GM12872 (cell line): ENCODE results near the gene KCNAB2.

Source experiments
- TF ChIP-seq, protein P1 (sequence below): IDR thresholded peaks from 3 replicates; pipeline ENCODE4 v1.5.1; 2011; ENCODE audit warnings: low read depth, mild to moderate bottlenecking, low read length, moderate library complexity; ENCODE audit not compliant: insufficient read depth

Gene KCNAB2

DNA sequence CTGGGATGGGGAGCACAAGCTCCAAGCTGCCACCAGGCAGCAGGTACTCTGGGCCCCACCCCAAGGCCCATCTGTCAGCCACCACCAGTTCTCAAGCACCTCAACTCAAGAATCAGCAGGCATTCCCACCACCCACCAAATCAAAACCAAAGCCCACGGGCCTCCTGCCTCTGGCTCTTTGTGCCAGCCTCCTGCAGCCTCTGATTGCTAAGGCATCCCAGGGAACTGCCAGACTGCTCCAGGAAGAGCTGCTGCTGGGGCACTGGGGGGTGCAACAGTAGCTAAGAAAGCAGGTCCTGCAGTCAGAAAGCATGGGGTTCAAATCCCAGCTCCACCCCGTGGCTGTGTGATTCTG, 99.7 kb downstream of the KCNAB2 start:
- TF ChIP-seq, protein P1, sequence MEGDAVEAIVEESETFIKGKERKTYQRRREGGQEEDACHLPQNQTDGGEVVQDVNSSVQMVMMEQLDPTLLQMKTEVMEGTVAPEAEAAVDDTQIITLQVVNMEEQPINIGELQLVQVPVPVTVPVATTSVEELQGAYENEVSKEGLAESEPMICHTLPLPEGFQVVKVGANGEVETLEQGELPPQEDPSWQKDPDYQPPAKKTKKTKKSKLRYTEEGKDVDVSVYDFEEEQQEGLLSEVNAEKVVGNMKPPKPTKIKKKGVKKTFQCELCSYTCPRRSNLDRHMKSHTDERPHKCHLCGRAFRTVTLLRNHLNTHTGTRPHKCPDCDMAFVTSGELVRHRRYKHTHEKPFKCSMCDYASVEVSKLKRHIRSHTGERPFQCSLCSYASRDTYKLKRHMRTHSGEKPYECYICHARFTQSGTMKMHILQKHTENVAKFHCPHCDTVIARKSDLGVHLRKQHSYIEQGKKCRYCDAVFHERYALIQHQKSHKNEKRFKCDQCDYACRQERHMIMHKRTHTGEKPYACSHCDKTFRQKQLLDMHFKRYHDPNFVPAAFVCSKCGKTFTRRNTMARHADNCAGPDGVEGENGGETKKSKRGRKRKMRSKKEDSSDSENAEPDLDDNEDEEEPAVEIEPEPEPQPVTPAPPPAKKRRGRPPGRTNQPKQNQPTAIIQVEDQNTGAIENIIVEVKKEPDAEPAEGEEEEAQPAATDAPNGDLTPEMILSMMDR: no peak

DNA sequence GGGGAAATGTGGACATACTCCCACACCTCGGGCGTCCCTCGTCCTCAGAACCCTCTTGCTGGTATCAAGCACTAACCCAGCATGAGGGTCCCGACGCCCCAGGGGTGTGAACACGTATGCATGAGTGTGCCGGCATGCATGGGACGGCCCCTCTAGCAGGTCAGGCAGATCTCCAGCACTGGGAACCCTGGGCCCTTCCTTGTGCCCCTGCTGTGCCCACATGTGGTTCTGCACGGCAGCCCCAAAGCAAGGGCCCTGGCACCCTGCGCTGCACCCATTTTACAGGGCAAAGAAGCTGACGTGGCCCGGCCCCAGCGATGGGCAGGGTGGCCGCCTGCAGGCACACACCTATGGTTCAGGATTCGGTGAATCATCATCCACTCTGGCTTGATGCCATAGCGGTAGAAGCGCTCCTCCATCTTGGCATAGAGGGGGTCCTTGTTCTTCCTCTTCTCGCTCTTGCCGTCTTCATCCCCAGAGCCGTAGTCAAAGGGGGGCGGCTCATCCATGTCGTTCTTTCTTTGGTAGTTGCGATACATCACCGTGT, 100.2 kb downstream of the KCNAB2 start:
- TF ChIP-seq, protein P1: no peak

DNA sequence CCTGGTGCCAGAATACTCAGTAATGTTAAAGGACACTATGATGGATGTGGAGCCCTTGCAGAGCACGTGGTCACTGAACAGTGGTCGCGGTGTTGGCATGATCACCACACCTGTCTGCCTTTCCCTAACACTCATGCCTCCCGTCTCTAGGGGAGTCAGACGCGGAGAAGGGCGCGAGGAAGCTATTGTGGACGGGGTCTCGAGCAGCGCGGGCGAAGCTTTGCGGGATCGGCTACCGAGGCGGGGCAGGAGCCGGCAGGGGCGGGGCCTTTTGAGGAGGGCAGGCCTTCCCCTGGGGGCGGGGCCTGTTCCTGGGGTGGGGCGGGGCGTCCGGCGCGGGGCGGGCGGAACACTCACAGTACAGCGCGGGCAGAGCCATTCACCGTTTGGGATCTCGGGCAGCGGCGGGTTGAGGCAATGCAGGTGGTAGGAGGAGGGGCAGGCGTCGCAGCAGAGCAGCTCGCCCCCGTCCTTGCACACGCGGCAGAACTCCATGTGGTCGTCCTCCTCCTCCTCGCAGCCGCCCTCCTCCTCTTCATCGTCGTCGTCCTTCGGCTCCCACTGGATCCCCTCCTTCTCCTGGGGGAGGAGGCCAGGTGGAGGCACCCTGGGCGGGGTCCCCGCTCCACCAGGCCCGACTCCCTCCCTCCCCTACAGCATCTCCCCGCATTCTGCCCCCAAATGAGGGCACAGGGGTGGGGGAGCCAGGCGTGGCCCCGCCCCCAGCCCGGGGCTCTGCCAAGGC, 103.0 kb downstream of the KCNAB2 start:
- TF ChIP-seq, protein P1: no peak

DNA sequence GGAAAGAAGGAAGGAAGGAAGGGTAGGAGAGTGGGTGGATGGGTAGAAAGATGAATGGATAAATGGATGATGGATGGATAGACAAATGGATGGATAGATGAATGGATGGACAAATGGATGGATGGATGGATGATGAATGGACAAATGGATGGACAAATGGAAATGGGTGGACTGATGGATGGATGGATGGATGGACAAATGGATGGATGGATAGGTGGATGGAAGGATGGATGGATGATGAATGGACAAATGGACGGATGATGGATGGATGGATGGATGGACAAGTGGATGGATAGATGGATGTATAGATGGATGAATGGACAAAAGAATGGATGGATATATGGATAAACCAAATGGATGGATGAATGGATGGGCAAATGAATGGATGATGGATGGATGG, 103.9 kb downstream of the KCNAB2 start:
- TF ChIP-seq, protein P1: no peak

DNA sequence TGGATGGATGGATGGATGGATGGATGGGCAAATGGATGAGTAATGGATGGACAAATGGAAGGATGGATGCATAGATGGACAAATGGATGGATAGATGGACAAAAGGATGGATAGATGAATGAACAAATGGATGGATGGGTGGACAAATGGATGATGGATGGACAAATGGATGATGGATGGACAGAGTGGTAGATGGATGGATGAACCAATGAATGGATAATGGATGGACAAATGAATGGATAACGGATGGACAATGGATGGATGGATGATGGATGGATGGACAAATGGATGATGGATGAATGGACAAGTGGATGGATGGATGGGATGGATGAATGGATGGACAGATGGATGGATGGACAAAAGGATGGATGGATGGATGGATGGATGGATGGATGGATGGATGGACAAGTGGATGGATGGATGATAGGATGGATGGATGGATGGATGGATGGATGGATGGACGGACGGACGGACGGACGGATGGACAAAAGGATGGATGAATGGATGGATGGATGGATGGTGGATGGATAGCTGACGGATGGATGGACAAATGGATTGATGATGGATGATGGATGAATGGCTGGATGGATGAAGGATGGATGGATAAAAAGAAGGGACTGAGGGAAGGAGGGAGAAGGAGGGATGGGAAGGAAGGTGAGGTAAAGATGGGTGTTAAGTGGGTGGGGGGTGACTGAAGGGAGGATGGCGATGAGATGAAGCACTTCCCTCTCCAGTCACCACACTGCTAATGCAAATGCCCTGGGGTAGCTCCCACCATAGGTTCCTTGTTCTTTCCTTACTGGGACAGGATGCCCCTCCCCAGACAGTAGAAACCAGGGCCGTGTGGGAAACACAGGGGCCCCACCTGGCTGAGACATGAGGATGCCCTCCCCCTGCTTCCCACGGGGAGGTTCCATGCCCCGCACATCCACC, 104.6 kb downstream of the KCNAB2 start:
- TF ChIP-seq, protein P1: no peak
